H1 (cell line): Measurements from ENCODE around the gene AIG1. TPM values are rescaled to one million over a fixed set of nuclear protein-coding genes. Genes with fewer than 3 reads are reported as not detected.

Source experiments
- CTCF ChIA-PET: fragments of 300-600 bp; sonication (Branson Sonifier 250); formaldehyde crosslinking; loops from one replicate; lab custom pipeline; 2021; ENCODE audit not compliant: partially characterized antibody; lab: Charles Lee
- POLR2A ChIA-PET: fragments of 300-600 bp; sonication (Branson Sonifier 250); formaldehyde crosslinking; loops from one replicate; lab custom pipeline; 2021; ENCODE audit warnings: inconsistent platforms; ENCODE audit not compliant: partially characterized antibody; lab: Charles Lee
- DNase-seq, 2 experiments: peaks; one replicate each; pipeline versions ENCODE4 v3.0.0 to v3.0.0-alpha.2; 2010 to 2022; ENCODE audit warnings: low spot score in 2 of 2, low read depth in 1 of 2, mixed read lengths in 1 of 2
- FAIRE-seq: peaks from 2 replicates; lab custom pipeline; 2011; peaks lifted over from hg19 to GRCh38; lab: Jason Lieb, UNC
- H2AFZ ChIP-seq: 2 replicates; pipeline ENCODE4 v1.8.1; 2012; ENCODE audit warnings: low read length, inconsistent platforms
- H2AK5ac ChIP-seq: 2 replicates; pipeline ENCODE4 v1.6.1; 2013; ENCODE audit warnings: low read depth, low read length
- H2BK120ac ChIP-seq: replicated peaks from 2 replicates; pipeline ENCODE3; 2013; ENCODE audit warnings: low read depth, low read length, inconsistent platforms
- H2BK12ac ChIP-seq: 2 replicates; pipeline ENCODE4 v1.6.1; 2013; ENCODE audit warnings: low read depth, low read length
- H2BK15ac ChIP-seq: 2 replicates; pipeline ENCODE4 v1.6.1; 2013; ENCODE audit warnings: low read length
- H2BK20ac ChIP-seq: 2 replicates; pipeline ENCODE4 v1.6.1; 2013; ENCODE audit warnings: low read length
- H2BK5ac ChIP-seq: 2 replicates; pipeline ENCODE4 v1.6.1; 2013; ENCODE audit warnings: low read depth, low read length
- H3K14ac ChIP-seq: 2 replicates; pipeline ENCODE4 v1.6.1; 2013; ENCODE audit warnings: inconsistent platforms; ENCODE audit not compliant: insufficient read length
- H3K18ac ChIP-seq: 2 replicates; pipeline ENCODE4 v1.6.1; 2013; ENCODE audit warnings: low read length; ENCODE audit errors: extremely low read depth
- H3K23ac ChIP-seq: 2 replicates; pipeline ENCODE4 v1.6.1; 2013; ENCODE audit warnings: inconsistent platforms; ENCODE audit not compliant: insufficient read length
- H3K23me2 ChIP-seq: 2 replicates; pipeline ENCODE4 v1.6.1; 2013; ENCODE audit warnings: low read depth, low read length
- H3K27ac ChIP-seq: 2 replicates; pipeline ENCODE4 v1.6.1; 2011; ENCODE audit warnings: low read depth, low read length, inconsistent platforms
- H3K27me3 ChIP-seq, 4 experiments: replicated peaks in 1 of 4; 1 replicate in 1 of 4; 2 replicates in 3 of 4; pipeline versions ENCODE4 v1.6.1 to v1.8.1; 2011 to 2013; ENCODE audit warnings: low read length in 3 of 4, mild to moderate bottlenecking in 3 of 4, inconsistent platforms in 2 of 4, mixed read lengths in 2 of 4, moderate library complexity in 1 of 4; ENCODE audit not compliant: control insufficient read depth in 3 of 4, insufficient read depth in 3 of 4; ENCODE audit errors: extremely low read depth in 1 of 4
- H3K36me3 ChIP-seq, 4 experiments: 2 replicates each; pipeline versions ENCODE4 v1.6.1 to v1.8.1; 2011 to 2013; ENCODE audit warnings: mild to moderate bottlenecking in 4 of 4, low read length in 3 of 4, moderate library complexity in 2 of 4, control low read depth in 1 of 4, inconsistent platforms in 1 of 4; ENCODE audit not compliant: insufficient read depth in 4 of 4, control insufficient read depth in 2 of 4
- H3K4ac ChIP-seq: replicated peaks from 2 replicates; pipeline ENCODE3; 2013; ENCODE audit warnings: low read length, low read depth, mixed read lengths, inconsistent platforms; ENCODE audit not compliant: insufficient read length
- H3K4me1 ChIP-seq, 4 experiments: replicated peaks in 1 of 4; 1 replicate in 1 of 4; 2 replicates in 3 of 4; pipeline versions ENCODE4 v1.6.1 to v1.8.1; 2011 to 2013; ENCODE audit warnings: low read length in 3 of 4, inconsistent platforms in 2 of 4, mixed read lengths in 1 of 4; ENCODE audit not compliant: insufficient read depth in 4 of 4, control insufficient read depth in 3 of 4
- H3K4me2 ChIP-seq, 2 experiments: 2 replicates each; pipeline versions ENCODE4 v1.6.1 to v1.8.1; 2011 to 2013; ENCODE audit warnings: low read depth in 2 of 2, low read length in 2 of 2, control low read depth in 1 of 2, inconsistent platforms in 1 of 2, mild to moderate bottlenecking in 1 of 2; ENCODE audit not compliant: insufficient read depth in 1 of 2
- H3K4me3 ChIP-seq, 4 experiments: fragments of 200-600, 300-600 bp in 1 of 4; sonication (generic), shearing (Covaris generic), sonication (Bioruptor Twin) in 1 of 4; 2 replicates each; pipeline versions ENCODE4 v1.5.1 to v1.8.1; 2011 to 2016; ENCODE audit warnings: low read length in 4 of 4, low read depth in 3 of 4, control low read depth in 2 of 4, inconsistent platforms in 2 of 4, mild to moderate bottlenecking in 2 of 4, mixed read lengths in 1 of 4, moderate library complexity in 1 of 4; ENCODE audit not compliant: insufficient read depth in 2 of 4; ENCODE audit errors: extremely low read depth in 1 of 4
- H3K56ac ChIP-seq: replicated peaks from 2 replicates; pipeline ENCODE3; 2013; ENCODE audit warnings: low read depth, mild to moderate bottlenecking, mixed read lengths, low read length, inconsistent platforms; ENCODE audit not compliant: insufficient read length
- H3K79me1 ChIP-seq: 2 replicates; pipeline ENCODE4 v1.6.1; 2013; ENCODE audit warnings: low read depth, low read length, control low read depth
- H3K79me2 ChIP-seq, 2 experiments: 2 replicates each; pipeline versions ENCODE4 v1.6.1 to v1.8.1; 2012 to 2013; ENCODE audit warnings: low read length in 2 of 2, mild to moderate bottlenecking in 2 of 2, inconsistent platforms in 1 of 2; ENCODE audit not compliant: insufficient read depth in 2 of 2, control insufficient read depth in 1 of 2
- H3K9ac ChIP-seq, 4 experiments: replicated peaks in 1 of 4; 1 replicate in 1 of 4; 2 replicates in 3 of 4; pipeline versions ENCODE4 v1.6.1 to v1.8.1; 2011 to 2013; ENCODE audit warnings: low read depth in 3 of 4, low read length in 3 of 4, control low read depth in 2 of 4, mild to moderate bottlenecking in 2 of 4, moderate library complexity in 2 of 4, inconsistent platforms in 1 of 4; ENCODE audit errors: extremely low read depth in 1 of 4
- H3K9me3 ChIP-seq, 2 experiments: 2 replicates each; pipeline versions ENCODE4 v1.6.1 to v1.8.1; 2012 to 2013; ENCODE audit warnings: mild to moderate bottlenecking in 2 of 2, moderate library complexity in 2 of 2, control low read depth in 1 of 2, inconsistent platforms in 1 of 2, low read depth in 1 of 2, low read length in 1 of 2, mixed read lengths in 1 of 2; ENCODE audit not compliant: insufficient read depth in 2 of 2
- H4K20me1 ChIP-seq, 2 experiments: replicated peaks in 1 of 2; 2 replicates each; pipeline versions ENCODE3 to v1.8.1; 2011 to 2013; ENCODE audit warnings: inconsistent platforms in 2 of 2, low read length in 2 of 2, mild to moderate bottlenecking in 1 of 2; ENCODE audit not compliant: insufficient read depth in 2 of 2, control insufficient read depth in 1 of 2
- H4K5ac ChIP-seq: 2 replicates; pipeline ENCODE4 v1.6.1; 2013; ENCODE audit warnings: low read length, low read depth, mixed read lengths, inconsistent platforms; ENCODE audit not compliant: insufficient read length
- H4K8ac ChIP-seq: 2 replicates; pipeline ENCODE4 v1.8.0; 2013; ENCODE audit warnings: mild to moderate bottlenecking, moderate library complexity, low read length, inconsistent platforms; ENCODE audit not compliant: insufficient read depth; ENCODE audit errors: extremely low read depth
- H4K91ac ChIP-seq: replicated peaks from 2 replicates; pipeline ENCODE3; 2013; ENCODE audit warnings: low read length, mixed read lengths, inconsistent platforms; ENCODE audit not compliant: insufficient read length
- ASH2L ChIP-seq: fragments of 200-600, 300-600 bp; sonication (generic); IDR thresholded peaks from one replicate; pipeline ENCODE4 v1.7.1; 2017; ENCODE audit warnings: low read length
- EP300 ChIP-seq, 2 experiments: IDR thresholded peaks; 1 replicate in 1 of 2; 2 replicates in 1 of 2; pipeline ENCODE4 v1.6.1; 2011 to 2012; ENCODE audit warnings: low read depth in 2 of 2, low read length in 2 of 2, mild to moderate bottlenecking in 2 of 2, borderline replicate concordance in 1 of 2, inconsistent platforms in 1 of 2, moderate library complexity in 1 of 2
- RBBP5 ChIP-seq: IDR thresholded peaks from 2 replicates; pipeline ENCODE4 v1.7.1; 2012; ENCODE audit warnings: low read depth, mild to moderate bottlenecking, inconsistent platforms, low read length, moderate library complexity, borderline replicate concordance
- TBP ChIP-seq: IDR thresholded peaks from 2 replicates; pipeline ENCODE4 v1.6.1; 2011; ENCODE audit warnings: low read depth, low read length, improper control_type of control experiment
- YY1 ChIP-seq: IDR thresholded peaks from 2 replicates; pipeline ENCODE4 v1.6.1; 2011; ENCODE audit warnings: low read depth, mild to moderate bottlenecking, low read length
- WGBS, 2 experiments: shearing (Covaris generic) in 1 of 2; methylation state at CpG; one replicate each; pipeline versions ENCODE4 v1.1.6 to v1.1.7; 2013 to 2015; ENCODE audit warnings: low lambda C conversion rate in 2 of 2, mixed read lengths in 2 of 2, inconsistent platforms in 1 of 2, low coverage in 1 of 2, missing lambda C conversion rate in 1 of 2; ENCODE audit not compliant: insufficient replicate concordance in 2 of 2, insufficient coverage in 1 of 2, insufficient read length in 1 of 2; ENCODE audit errors: extremely low coverage in 1 of 2, missing lambda C conversion rate in 1 of 2; 5-methylcytosine and 5-hydroxymethylcytosine counted together
- polyA plus RNA-seq, 7 experiments: library from polyadenylated mRNA; depleted of rRNA in 3 of 7; stranded (reverse) in 5 of 7; unstranded in 2 of 7; fragments of >200 nt in 5 of 7; fragments of 200-250 nt in 2 of 7; gene quantifications; 1 replicate in 5 of 7; 2 replicates in 1 of 7; 4 replicates in 1 of 7; pipeline versions ENCODE4 v1.2.1 to v1.2.3, GENCODE V29; 2011 to 2013; ENCODE audit warnings: missing spikeins in 2 of 7, mixed read lengths in 2 of 7
- total RNA-seq: library from RNA; stranded (reverse); fragmentation: NEBNext Ultra II Directional; extraction: Animal tissue kit (Norgen Biotek cat#: 25700); gene quantifications from 2 replicates; pipeline ENCODE4 v1.2.1, GENCODE V29; 2021

The AIG1 gene
- total and polyA plus RNA-seq, 2 of the 8 experiments (the other 6 are each of a cell fraction or from before 2014, with no cell fraction given) = 56.6 to 58.4 TPM

DNA sequence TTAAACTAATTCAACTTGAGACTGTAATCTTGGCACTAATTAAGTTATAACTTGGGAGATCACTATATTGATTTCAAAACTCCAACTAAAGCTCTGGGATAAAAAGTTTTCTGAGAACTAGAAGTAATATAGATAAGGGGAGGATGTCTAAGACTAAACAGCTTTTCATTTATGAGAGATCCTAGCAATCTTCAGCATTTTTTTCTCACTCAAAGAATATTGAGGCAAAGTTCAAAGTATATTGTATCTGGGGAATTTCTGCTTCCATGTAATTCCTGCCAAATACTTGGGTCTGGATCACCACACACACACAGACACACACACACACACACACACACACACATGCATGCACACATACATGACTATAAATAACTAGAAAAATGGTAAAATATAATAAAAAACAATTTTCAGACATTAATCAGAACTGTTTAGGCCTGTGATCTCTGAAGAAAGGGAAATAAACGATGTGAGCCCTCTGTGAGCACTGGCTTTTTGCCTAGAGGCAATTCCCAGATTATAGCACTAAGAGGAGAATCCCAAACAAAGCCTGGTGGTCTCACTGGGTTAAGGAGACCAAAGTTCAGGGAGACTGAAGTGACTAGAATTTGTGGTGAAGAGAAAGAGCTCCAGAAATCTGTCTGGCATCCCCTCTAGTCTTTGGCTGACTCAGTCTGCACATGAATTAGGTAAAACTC lies 297.0 kb downstream of the AIG1 start:
- Histone ChIP-seq H3K4ac (no peak overlapping the region), H3K9ac (no peak overlapping the region), H2BK5ac (no peak overlapping the region), H4K91ac (no peak overlapping the region), H2BK120ac (no peak overlapping the region), H4K8ac (no peak overlapping the region), H3K14ac (no peak overlapping the region), H3K79me1 (no peaks in the 10 kb centered on the region), H3K18ac (no peak overlapping the region), H3K23me2 (no peaks in the 10 kb centered on the region), H3K27me3 (no peaks in the 10 kb centered on the region), H3K4me3 (no peak overlapping the region), H2BK15ac (no peak overlapping the region), H2BK12ac (no peak overlapping the region), H2AFZ (no peak overlapping the region), H3K23ac (no peak overlapping the region), H3K36me3 (no peaks in the 10 kb centered on the region), H4K20me1 (no peaks in the 10 kb centered on the region), H3K4me2 (no peak overlapping the region), H3K4me1 (no peaks in the 10 kb centered on the region), H2AK5ac (no peak overlapping the region), H3K79me2 (no peaks in the 10 kb centered on the region), H2BK20ac (no peak overlapping the region), H3K27ac (no peak overlapping the region), H3K56ac (no peak overlapping the region), H3K9me3 (peaks cover 0 to 3% of the 10 kb centered on the region in 2 experiments; a peak in 1 of 4 replicates), H4K5ac (no peak overlapping the region)
- 71% methylated on average over 1 of the region's 1 CpG; no CpG with 5 or more reads in 1 of the 2 experiments for WGBS, 2 experiments
- ChIA-PET POLR2A (no interaction called here), CTCF (no interaction called here)
- no peak for DNase-seq
- no peak for FAIRE-seq
- TF ChIP-seq ASH2L (no peak), YY1 (no peak), EP300 (IDR thresholded peaks at IDR 0.05; ENCODE audit: borderline replicate concordance in 1 of 2, low read depth in 2 of 2, low read length in 2 of 2) (no peak), RBBP5 (no peak), TBP (no peak)
